ENCODE data around the gene RGS4.

DNA sequence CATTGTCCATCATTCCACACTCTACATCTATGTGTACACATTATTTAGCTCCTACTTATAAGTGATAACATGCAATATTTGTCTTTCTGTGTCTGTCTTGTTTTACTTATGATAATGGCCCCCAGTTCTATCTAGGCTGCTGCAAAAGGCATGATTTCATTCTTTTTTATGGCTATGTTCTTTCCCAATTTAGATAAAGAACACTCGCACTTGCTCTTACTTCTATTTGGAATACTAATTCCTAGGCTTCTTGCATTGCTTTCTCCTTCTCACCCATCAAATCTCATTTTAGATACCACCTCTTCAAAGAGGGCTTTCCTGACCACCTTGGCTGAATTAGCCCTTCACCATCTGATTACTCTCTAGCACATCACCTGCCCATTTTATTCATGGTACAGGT, 3.0 kb upstream of the RGS4 start:
- TF ChIP-seq, protein P1, sequence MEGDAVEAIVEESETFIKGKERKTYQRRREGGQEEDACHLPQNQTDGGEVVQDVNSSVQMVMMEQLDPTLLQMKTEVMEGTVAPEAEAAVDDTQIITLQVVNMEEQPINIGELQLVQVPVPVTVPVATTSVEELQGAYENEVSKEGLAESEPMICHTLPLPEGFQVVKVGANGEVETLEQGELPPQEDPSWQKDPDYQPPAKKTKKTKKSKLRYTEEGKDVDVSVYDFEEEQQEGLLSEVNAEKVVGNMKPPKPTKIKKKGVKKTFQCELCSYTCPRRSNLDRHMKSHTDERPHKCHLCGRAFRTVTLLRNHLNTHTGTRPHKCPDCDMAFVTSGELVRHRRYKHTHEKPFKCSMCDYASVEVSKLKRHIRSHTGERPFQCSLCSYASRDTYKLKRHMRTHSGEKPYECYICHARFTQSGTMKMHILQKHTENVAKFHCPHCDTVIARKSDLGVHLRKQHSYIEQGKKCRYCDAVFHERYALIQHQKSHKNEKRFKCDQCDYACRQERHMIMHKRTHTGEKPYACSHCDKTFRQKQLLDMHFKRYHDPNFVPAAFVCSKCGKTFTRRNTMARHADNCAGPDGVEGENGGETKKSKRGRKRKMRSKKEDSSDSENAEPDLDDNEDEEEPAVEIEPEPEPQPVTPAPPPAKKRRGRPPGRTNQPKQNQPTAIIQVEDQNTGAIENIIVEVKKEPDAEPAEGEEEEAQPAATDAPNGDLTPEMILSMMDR (conservative IDR thresholded peaks at IDR 0.05; ENCODE audit: low read length) = no peak
- TF ChIP-seq EZH2phosphoT487 (IDR thresholded peaks at IDR 0.05; ENCODE audit: borderline replicate concordance) = no peak
